ENCODE data around the gene KCNC1. TPM values are rescaled to one million over a fixed set of nuclear protein-coding genes. Genes with fewer than 3 reads are reported as not detected.

KCNC1 gene
- total RNA-seq, 1 experiment from 2014 or later, result 0.20 TPM

- TF ChIP-seq, protein P1, sequence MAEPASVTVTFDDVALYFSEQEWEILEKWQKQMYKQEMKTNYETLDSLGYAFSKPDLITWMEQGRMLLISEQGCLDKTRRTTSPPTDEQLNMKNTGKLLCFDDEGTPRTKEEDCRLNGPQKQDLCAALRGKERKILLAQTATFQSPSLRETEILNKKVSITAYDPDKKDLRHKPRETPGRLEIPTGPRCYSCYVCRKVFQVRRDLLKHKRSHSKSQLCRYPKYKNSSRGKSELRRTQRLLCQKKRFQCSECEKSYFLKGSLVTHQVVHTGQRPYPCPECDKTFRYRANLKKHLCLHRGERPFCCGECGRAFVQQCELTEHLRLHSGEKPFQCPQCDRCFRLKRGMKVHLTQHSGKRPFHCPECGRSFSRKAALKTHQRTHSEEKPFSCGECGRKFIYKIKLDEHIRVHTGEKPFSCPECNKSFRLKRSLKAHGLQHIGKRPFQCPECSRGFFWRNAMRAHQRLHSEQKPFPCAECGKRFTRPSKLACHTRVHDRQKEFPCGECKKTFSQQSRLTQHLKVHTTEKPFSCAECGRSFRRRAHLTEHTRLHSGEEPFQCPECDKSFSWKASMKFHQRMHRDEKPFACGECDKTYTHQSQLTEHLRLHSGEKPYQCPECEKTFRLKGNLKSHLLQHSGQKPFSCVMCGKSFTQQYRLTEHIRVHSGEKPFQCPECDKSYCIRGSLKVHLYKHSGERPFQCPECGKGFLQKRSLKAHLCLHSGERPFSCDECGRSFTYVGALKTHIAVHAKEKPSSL (CRISPR knock-in tag; conservative IDR thresholded peaks at IDR 0.05), result no peak
- TF ChIP-seq ZNF671 (CRISPR knock-in tag; IDR thresholded peaks at IDR 0.05), result no peak
- TF ChIP-seq, protein P2, sequence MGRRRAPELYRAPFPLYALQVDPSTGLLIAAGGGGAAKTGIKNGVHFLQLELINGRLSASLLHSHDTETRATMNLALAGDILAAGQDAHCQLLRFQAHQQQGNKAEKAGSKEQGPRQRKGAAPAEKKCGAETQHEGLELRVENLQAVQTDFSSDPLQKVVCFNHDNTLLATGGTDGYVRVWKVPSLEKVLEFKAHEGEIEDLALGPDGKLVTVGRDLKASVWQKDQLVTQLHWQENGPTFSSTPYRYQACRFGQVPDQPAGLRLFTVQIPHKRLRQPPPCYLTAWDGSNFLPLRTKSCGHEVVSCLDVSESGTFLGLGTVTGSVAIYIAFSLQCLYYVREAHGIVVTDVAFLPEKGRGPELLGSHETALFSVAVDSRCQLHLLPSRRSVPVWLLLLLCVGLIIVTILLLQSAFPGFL (CRISPR knock-in tag; IDR thresholded peaks at IDR 0.05; ENCODE audit: borderline replicate concordance), result no peak
These were observed 6.9 kb downstream of the KCNC1 start (continued) for GRCh38 chr11:17741487-17741886.

GRCh38 chr11:17742019-17742418 is 7.4 kb downstream of the KCNC1 start:
- H3K27ac Mint-ChIP-seq, result no peak overlapping the region
- no peaks in the 10 kb centered on the region for H3K36me3 Mint-ChIP-seq
- H3K4me3 Mint-ChIP-seq, result no peak overlapping the region
- DNase-seq (ENCODE audit: low spot score), result no peak
- ChIA-PET POLR2A (no interaction called here), CTCF (interaction anchor here (1.0 to 1.7 kb wide), 5 partner anchors 11 to 231 kb away, joined by 3 to 11 read pairs (median 4); no protein-coding TSS in a partner anchor)
- no peak for ATAC-seq
- peaks cover 5% of the 10 kb centered on the region for H3K4me1 Mint-ChIP-seq
- TF ChIP-seq RELA (CRISPR knock-in tag; IDR thresholded peaks at IDR 0.05; ENCODE audit: borderline replicate concordance) (no peak), ZNF317 (CRISPR knock-in tag; IDR thresholded peaks at IDR 0.05; ENCODE audit: borderline replicate concordance, low read depth) (no peak), NR2C2 (CRISPR knock-in tag; IDR thresholded peaks at IDR 0.05) (no peak), ELF4 (CRISPR knock-in tag; IDR thresholded peaks at IDR 0.05; ENCODE audit: low read depth) (no peak), SOX15 (CRISPR knock-in tag; IDR thresholded peaks at IDR 0.05) (no peak), TP53 (CRISPR knock-in tag; IDR thresholded peaks at IDR 0.05) (no peak), SMAD3 (CRISPR knock-in tag; IDR thresholded peaks at IDR 0.05; ENCODE audit: borderline replicate concordance) (no peak), NFATC4 (CRISPR knock-in tag; IDR thresholded peaks at IDR 0.05) (no peak)
- TF ChIP-seq, protein P3, sequence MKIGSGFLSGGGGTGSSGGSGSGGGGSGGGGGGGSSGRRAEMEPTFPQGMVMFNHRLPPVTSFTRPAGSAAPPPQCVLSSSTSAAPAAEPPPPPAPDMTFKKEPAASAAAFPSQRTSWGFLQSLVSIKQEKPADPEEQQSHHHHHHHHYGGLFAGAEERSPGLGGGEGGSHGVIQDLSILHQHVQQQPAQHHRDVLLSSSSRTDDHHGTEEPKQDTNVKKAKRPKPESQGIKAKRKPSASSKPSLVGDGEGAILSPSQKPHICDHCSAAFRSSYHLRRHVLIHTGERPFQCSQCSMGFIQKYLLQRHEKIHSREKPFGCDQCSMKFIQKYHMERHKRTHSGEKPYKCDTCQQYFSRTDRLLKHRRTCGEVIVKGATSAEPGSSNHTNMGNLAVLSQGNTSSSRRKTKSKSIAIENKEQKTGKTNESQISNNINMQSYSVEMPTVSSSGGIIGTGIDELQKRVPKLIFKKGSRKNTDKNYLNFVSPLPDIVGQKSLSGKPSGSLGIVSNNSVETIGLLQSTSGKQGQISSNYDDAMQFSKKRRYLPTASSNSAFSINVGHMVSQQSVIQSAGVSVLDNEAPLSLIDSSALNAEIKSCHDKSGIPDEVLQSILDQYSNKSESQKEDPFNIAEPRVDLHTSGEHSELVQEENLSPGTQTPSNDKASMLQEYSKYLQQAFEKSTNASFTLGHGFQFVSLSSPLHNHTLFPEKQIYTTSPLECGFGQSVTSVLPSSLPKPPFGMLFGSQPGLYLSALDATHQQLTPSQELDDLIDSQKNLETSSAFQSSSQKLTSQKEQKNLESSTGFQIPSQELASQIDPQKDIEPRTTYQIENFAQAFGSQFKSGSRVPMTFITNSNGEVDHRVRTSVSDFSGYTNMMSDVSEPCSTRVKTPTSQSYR (CRISPR knock-in tag; IDR thresholded peaks at IDR 0.05), result no peak
- TF ChIP-seq, protein P4, sequence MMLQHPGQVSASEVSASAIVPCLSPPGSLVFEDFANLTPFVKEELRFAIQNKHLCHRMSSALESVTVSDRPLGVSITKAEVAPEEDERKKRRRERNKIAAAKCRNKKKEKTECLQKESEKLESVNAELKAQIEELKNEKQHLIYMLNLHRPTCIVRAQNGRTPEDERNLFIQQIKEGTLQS (CRISPR knock-in tag; conservative IDR thresholded peaks at IDR 0.05), result no peak
- TF ChIP-seq, protein P2 (CRISPR knock-in tag; IDR thresholded peaks at IDR 0.05; ENCODE audit: borderline replicate concordance), result no peak
- TF ChIP-seq, protein P5, sequence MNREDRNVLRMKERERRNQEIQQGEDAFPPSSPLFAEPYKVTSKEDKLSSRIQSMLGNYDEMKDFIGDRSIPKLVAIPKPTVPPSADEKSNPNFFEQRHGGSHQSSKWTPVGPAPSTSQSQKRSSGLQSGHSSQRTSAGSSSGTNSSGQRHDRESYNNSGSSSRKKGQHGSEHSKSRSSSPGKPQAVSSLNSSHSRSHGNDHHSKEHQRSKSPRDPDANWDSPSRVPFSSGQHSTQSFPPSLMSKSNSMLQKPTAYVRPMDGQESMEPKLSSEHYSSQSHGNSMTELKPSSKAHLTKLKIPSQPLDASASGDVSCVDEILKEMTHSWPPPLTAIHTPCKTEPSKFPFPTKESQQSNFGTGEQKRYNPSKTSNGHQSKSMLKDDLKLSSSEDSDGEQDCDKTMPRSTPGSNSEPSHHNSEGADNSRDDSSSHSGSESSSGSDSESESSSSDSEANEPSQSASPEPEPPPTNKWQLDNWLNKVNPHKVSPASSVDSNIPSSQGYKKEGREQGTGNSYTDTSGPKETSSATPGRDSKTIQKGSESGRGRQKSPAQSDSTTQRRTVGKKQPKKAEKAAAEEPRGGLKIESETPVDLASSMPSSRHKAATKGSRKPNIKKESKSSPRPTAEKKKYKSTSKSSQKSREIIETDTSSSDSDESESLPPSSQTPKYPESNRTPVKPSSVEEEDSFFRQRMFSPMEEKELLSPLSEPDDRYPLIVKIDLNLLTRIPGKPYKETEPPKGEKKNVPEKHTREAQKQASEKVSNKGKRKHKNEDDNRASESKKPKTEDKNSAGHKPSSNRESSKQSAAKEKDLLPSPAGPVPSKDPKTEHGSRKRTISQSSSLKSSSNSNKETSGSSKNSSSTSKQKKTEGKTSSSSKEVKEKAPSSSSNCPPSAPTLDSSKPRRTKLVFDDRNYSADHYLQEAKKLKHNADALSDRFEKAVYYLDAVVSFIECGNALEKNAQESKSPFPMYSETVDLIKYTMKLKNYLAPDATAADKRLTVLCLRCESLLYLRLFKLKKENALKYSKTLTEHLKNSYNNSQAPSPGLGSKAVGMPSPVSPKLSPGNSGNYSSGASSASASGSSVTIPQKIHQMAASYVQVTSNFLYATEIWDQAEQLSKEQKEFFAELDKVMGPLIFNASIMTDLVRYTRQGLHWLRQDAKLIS (CRISPR knock-in tag; IDR thresholded peaks at IDR 0.05; ENCODE audit: borderline replicate concordance), result no peak
- no peaks in the 10 kb centered on the region for H3K9me3 Mint-ChIP-seq
- no peaks in the 10 kb centered on the region; the same call in 1 of the 2 replicates for H3K27me3 Mint-ChIP-seq (ENCODE audit: low read depth)
